Muscle of back (tissue), 11 donors: Measurements from ENCODE around the gene VWA2. TPM values are rescaled to one million over a fixed set of nuclear protein-coding genes. Genes with fewer than 3 reads are reported as not detected.

ENCODE experiments used
- DNase-seq, 3 donors: peaks; one replicate each; pipeline versions ENCODE4 v3.0.0 to v3.0.0-alpha.2; 2013
- polyA plus RNA-seq, 10 donors: library from polyadenylated mRNA; unstranded; fragments of 120-200 nt; gene quantifications; one replicate each; pipeline ENCODE4 v1.2.1, GENCODE V29; 2013; ENCODE audit not compliant: insufficient read length in 10 of 10

VWA2 gene
- polyA plus RNA-seq, 10 donors = 0.13 to 7.6 (median 0.33) TPM

DNA sequence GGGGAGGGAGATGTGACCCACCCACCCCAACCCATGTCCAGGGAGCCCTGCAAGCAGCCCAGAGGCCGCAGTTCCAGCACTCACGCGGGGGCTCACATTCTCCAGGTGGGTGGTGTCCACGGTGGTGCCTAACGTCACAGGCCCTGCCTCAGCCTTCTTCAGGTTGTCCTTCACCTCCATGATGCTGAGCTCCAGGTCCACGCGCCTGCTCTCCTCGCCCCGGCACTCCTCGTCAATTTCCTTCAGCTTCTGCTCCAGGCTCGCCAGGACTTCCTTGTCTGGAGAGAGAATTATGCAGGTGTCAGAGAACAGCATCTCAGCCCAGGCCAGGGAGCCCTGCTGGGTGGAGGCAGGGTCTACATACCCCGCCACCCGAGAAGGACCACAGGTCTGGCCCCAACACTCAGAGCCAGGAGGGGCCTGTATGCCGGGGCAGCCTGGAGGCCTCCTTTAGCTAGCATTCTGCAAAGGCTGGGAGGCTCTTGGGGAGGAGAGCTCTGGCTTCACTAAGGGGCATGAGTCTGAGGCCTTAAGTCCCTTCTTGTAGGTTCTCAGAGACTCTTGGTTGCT lies 58.2 kb downstream of the VWA2 start:
- no peak for DNase-seq

DNA sequence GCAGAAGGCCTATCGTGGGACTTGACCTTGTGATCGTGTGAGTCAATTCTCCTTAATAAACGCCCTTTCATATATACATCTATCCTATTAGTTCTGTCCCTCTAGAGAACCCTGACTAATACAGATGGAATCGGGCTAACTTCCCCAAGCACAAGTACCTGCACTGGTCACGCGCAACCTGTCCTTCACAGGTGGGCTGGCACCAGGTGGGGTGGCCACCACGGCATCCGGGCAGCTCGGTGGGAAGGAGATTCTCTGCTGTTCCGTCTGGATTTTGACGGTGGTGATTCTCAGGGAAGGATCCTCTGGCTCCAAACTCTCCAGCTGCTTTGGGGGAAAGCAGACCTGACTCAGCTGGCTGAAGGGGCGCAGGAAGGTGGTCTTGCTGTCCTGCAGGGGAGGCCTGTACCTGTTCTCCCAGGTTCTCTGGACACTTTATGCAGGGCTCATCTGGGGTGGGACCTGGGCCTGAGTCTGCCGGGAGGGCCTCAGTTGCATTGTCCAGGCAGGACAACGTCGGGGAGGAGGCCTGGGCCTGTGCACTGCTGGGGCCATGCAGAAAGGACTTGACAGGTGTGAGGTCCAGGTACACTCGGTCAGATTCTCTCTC lies 61.1 kb downstream of the VWA2 start:
- no peak for DNase-seq

DNA sequence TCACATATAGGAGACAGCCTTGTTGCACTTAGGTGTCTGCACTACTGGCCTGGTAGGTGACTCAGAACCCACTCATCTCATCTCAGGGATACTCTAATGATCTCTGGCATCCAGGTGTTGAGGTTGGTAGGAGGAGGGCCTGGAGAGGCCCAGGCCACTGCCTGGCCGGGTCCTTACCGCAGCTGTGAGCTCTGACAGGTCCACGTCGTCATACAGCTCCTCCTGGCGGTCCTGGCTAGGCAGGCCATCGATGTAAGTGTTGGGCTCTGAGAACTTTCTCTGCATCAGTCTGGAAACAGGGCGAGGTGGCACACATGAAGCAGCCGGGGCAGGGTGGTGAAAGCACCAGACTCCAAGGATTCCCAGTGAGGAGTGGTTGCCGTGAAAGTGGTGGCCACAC lies 62.1 kb downstream of the VWA2 start:
- DNase-seq = no peak

DNA sequence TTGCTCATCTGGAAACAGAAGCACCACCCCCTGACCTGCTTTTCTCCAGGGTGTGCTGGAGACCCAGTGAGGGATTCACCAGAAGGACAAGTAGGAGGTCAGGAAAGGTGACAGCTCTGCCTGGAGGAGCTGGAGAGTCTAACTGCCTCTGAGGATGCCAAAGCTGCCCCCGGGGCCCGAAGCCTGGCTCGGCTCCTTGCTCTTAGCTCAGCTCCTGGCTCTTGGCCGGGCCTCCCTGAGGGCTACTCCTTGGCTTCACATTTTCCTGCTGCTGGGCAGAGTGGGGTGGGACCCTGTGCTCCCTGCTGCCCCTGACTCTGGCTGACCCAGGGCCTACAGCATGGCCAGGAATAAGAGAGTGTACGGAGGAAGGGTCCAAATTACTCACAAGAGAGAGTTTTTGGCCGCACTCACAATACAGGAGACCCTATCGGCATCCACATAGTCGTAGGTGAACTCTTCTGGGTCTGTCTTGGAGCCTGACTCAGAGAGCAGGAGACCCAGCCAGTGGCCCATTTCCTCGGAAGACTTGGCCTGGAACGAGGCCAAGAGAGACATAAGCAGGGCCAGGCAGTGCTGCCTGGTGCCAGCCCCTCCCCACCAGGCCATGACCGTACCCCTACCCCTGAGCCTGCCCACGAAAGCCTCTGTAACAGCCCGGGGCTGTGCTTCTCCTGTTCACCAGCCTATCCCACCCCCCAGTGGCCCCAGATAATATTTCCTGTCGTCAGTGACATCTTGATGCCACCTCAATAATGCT lies 63.1 kb downstream of the VWA2 start:
- no peak for DNase-seq

DNA sequence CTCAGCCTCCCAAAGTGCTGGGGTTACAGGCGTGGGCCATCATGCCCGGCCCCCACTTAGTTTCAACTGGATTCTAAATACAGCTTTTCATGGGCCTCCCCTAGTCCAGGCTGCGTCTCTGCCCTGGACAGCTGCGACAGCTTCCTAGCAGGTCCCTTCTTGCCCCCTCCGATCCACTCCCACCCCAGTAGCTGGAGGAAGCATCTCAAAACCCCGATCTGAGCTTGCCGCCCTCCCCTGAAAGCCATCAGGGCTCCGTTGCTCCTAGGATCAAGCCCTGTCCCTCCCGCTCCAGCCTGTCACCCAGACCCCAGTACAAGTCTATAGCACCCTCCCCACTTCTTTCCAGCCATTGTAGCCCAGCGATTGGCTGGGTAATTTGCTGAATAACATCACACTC lies 64.5 kb downstream of the VWA2 start:
- no peak for DNase-seq

DNA sequence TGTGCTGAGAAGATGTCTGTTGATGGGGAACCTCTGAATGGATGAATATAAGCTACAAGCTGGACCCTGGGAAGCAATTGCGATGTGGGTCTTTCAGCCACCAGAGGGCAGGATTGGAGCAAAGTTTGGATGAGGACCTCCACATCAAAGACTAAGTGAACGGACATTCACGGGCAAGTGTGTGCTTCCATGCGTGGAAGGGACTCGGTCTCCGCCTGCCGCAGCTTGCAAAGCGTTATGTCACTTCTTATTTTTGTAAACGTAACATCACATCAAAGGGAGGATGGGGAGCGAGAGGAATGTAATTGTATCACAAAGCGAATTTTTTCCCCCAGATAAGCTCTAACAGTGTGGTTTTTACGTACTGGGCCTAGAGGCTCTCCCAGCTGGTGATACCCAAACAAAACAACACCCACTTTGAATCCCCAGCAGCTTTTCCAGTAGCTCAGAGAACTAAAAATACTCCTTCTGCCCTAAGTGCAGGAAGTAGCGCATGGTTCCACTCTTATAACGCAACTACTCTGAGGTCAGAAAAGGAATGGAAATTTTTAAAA lies 65.0 kb downstream of the VWA2 start:
- peak; percentile 81 to 93 (median 88) for DNase-seq

DNA sequence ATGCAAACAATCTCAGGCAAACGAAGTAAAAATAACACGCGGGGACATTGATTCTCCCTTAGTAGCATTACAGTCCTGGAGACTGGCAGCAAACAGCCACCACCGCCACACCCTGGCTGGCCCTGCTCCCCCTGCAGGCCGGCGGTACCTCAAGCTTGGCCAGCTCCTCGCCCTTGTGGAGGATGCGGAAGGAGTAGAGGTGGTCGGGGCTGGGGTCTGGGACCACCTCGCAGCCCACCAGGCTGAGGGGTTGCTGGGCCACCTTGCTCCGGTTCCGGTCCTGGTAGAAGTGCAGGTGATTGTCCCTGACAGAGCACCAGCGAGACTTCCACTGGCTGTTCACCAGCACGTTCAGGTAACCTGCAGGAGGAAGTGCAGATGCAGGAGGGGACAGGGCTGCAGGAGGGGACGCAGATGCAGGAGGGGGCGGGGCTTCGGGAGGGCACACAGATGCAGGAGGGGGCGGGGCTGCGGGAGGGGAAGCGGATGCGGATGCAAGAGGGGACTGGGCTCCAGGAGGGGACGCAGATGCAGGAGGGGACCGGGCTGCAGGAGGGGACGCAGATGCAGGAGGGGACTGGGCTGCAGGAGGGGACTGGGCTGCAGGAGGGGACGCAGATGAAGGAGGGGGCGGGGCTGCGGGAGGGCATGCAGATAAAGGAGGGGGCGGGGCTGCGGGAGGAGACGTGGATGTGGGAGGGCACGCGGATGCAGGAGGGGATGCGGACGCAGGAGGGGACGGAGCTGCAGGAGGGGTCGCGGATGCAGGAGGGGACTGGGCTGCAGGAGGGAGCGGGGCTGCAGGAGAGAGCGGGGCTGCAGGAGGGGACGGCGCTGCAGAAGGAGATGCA lies 65.7 kb downstream of the VWA2 start:
- peak in 1 of 3 donors; percentile 42 for DNase-seq

DNA sequence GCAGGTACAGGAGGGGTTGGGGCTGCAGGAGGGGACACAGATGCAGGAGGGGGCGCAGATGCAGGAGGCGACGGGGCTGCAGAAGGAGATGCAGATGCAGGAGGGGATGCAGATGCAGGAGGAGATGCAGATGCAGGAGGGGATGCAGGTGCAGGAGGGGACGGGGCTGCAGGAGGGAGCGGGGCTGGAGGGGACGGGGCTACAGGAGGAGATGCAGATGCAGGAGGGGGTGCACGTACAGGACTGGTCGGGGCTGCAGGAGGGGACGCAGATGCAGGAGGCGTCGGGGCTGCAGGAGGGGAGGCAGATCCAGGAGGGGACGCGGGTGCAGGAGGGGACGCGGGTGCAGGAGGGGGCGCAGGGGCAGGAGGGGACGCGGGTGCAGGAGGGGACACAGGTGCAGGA lies 66.5 kb downstream of the VWA2 start:
- no peak for DNase-seq

DNA sequence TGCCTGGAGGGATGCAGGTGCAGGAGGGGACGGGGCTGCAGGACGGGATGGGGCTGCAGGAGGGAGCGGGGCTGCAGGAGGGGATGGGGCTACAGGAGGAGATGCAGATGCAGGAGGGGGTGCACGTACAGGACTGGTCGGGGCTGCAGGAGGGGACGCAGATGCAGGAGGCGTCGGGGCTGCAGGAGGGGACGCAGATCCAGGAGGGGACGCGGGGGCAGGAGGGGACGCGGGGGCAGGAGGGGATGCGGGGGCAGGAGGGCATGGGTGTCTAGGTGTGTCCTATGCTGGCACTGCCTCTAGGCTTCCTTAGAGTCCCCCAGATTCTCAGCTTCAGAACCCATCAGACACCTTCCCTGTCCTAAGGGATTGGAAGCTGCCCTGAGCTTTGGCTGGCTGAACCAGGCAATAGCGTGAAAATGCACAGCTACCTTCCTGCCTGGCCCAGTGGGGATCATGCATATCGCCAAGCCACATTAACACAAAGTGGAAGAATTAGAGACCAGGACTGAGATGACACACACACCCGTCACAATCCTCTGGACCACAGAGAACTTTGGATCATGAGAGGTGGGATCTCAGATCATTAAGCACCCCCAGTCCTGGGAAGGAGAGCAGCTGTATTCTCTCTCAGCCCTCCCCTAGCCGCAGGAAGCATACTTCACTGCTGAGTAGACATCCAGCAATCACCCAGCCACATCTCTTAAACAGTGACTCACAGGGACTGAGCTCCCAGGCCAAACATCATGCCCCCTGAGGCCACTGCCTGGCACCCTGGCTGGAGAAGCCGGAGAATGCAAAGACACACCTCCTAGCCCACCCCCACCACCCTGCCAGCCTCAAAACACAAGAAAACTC lies 67.3 kb downstream of the VWA2 start:
- peak in 1 of 3 donors; percentile 86 for DNase-seq

DNA sequence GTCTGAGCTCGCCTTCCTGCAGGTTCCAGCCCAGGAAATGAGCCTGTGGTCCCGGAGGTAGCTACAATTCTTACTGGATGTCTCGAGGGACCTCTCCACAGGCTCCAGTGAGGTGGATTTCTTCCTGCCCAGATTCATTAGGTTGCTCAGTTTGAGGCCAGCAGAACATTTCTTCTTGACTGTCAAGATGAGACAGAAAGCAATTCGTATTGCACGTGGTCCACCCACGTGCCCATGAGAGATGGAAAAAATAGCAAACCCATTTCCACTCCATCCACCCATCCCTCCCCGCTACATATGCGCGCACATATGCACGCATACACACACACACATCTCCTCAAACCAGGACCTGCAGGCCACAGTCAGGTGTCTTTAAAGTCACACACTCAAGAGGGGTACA lies 68.7 kb downstream of the VWA2 start:
- no peak for DNase-seq

DNA sequence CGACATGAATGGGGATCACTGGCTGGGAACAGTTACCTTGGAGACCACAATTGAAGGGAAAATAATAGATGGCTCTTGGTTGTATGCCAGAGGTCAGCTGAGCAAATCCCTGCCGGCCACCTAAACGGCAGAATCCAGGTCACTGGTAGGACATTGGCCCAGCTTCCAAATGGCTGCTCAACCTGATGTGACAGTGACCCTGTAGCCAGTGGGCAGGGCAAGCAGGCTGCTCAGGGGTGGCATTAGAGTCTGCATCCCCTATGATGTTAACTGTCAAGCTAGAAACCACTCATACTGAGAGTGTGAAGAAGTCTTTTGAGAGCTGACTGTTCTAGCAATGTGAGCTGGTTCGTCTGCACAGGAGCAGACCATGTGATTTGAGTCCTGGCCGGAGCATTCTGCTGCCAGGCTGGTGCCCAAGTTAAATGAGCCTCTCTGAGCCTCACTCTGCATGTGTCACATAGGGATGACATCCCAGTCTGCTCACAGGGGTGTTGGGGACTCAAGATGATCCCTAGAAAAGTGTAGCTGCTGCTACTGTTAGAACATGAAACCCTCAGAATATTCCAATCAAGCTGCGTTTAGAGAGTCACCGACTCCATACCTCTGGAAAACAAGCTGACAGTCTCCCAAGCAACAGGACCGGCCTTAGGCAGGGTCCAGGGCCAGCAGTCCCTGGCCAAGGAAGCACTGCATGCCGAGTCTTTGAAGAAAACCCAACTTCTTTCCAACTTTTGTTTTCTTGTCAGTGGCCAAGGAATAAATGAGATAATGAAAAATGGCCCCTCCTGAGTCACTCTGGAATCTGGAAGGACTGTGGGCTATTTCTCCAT lies 69.7 kb downstream of the VWA2 start:
- peak in 2 of 3 donors; percentile 49 to 55 for DNase-seq

DNA sequence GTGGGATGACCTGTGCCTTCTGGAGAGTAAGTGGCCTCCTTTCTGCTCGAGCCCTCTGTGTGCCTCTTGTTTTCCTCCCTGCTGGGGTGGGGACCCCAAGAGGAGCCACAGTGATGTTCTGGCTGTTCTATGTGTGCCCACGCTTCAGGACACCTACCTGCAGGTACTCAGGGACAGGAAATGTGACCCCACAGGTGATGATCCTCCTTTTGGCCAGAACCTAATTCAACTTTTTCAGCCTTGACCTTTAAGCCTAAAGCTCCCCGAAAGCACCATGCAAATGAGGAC lies 70.3 kb downstream of the VWA2 start:
- DNase-seq = no peak

DNA sequence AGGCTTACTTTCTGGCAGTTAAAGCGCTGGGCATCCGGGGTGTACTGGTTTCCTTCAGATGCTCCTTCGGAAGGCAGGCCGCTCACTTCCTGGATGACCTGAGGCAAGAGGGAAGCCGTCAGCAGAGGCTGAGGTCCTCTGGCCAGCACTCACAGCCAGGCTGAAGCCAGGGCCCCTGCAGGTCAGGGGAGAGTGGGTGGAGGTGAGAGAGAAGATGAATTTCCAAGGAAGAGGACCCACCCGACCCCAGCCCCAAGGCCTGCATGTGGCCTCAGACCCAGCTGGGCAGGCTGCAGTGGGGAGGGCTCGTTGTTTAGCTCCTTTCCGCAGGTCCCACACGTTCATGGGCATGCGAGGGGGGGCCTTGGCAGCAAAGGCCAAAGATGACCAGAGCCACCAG lies 71.3 kb downstream of the VWA2 start:
- DNase-seq = no peak

DNA sequence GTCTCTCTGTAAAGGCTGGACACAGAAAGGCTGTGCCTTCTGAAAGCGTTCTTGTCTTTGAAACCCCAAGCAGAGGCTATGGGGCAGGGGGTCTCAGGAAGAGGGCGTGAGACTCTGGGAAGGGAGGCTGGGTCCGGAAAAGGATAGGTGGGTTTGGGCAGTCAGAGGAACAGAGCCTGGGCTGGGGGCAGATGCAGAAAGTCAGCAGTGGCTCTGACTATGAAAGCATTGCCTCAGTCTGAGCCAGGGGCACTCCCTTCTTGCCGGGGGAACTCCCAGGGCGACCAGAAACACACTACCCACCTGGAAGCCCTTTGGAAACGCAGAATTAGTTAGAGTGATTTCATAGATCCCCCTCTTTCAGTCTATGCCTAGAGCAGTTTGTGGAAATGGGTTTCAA lies 72.0 kb downstream of the VWA2 start:
- DNase-seq = no peak

DNA sequence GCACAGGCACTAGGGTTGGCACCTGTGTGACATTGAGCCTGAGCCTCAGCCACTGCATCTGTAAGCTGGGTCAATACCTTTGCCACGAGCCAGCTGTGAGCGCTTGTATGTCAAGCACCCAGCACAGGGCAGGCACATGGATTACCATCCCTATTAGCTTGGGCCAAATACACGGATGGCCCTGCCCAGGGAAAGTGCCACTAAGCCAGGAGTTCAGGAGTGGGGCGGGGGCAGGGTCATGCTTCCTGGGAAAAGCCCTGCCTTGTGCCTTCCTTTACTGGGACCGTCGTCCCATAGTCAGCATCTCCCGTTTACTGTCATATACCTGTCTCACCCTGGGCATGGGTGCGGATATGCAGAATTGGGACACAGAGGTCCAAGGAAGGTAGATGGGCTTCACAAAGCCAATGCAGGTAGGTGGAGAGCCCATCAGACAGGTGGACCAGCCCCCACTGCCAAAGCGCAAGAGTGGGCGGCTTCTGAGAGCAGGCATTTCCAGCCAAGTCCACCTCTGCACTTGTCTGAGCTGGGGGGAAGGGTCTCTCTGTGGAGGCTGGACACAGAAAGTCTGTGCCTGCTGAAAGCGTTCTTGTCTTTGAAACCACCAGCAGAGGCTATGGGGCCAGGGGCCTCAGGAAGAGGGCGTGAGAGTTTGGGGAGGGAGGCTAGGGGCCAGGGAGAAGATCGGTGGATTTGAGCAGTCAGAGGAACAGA lies 72.6 kb downstream of the VWA2 start:
- no peak for DNase-seq

DNA sequence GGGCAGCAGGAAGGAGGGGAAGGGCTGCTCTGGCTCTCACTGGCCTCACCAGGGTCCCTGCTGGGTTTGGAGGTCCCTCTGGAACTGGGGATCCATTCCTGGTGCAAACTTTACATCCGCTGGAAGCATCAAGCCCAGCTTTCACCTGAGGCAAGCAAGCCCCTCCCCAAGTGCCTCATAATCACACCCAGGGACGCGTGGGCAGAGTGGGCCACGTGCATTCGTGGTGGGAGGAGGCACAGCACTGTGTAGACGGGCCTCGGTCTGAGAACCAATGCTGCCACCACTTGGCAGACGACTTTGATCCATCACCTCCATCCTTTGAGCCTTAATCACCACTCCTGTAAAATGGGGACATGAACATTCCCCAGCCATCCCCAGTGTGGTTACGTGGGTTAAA lies 74.1 kb downstream of the VWA2 start:
- DNase-seq = no peak

DNA sequence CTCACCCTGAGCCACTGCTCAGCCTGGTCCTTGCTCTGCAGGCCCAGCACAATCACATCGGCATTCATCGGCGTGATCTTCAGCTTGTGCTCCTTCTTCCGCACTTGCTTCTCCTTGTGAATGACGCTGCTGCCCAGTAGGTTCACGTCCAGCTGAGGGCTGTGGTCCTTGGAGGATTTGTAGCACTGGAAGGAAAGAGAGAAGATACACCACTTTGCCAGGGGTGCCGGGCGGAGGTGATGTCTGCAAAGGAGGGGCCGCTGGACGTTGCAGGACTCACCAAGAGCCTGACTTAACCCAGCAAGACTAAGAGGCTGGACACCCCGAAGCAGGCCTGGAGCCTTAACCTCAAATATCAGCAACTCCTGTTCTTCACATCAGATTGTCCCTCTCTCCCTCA lies 74.8 kb downstream of the VWA2 start:
- DNase-seq = no peak

DNA sequence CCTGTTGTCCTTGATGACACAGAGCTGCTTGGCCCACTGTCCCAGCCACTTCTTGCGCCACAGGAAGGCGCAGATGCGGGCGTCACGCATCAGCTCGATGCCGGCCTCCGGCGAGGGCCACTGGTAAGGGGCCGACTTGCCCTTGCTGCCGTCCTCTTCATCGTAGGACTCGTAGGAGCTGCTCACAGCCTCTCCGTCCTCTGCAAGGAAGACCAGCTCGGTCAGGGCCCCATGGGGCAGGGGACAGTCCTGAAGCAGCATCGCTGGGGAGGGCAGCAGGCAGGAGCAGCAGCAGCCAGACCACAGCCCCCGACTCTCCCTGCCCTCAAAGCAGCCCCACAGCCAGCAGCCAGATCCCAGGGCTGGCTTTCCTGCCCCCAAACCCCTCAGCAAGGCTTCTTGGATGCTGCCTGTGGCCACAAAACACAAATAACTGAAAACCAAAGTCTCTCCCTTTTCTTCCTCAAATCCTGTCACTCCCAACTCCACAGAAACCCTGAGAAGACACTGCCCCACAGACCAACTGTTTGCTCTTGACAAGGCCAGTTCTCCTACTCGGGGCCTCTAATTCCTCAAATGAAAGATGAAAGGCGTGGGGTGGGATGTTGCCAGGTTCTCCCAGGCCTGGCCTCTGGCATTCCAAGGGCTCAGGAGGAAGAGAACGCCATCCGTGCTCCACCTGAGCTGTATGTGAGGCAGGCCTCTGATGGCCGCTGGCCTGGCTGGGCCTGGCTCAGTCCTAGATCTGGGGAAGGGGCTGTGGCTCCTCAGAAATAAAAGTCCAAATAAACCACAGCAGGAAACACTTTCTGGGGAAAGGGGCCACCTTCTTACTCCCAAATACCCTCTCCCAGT lies 76.7 kb downstream of the VWA2 start:
- no peak for DNase-seq

DNA sequence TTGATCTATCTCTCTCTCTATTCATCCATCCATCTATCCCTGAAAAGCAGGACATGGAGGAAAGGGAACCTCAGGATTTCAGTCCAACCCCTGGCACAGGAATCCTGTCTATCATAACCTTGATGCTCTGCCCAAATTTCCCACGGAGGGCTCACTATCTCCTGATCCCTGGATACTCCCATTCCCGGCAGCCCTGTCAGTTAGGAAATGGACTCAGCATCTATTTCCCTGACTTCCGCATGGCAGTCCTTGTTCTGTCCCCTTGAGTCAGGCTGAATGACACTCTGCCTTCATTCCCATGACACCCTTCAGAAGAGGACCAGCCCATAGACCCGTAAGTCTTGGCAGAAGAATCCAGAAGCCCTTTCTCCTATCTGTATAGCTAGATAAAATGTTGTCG lies 77.7 kb downstream of the VWA2 start:
- DNase-seq = no peak
